Sigmoid colon (tissue), 7 donors: Measurements from ENCODE around the gene RNASEH2B. TPM values are rescaled to one million over a fixed set of nuclear protein-coding genes. Genes with fewer than 3 reads are reported as not detected.

Experiments used
- DNase-seq: peaks from one replicate; pipeline ENCODE4 v3.0.0-alpha.2; 2019
- H3K27ac ChIP-seq, 4 donors: fragments of 200-600 bp; sonication (generic); one replicate each; pipeline ENCODE4 v1.5.1; 2016 to 2019; ENCODE audit warnings: mild to moderate bottlenecking in 1 of 4
- H3K27me3 ChIP-seq, 3 donors: fragments of 200-600 bp; sonication (generic); one replicate each; pipeline ENCODE4 v1.5.1; 2019; ENCODE audit warnings: mild to moderate bottlenecking in 1 of 3
- H3K36me3 ChIP-seq, 4 donors: fragments of 200-600 bp; sonication (generic); one replicate each; pipeline ENCODE4 v1.5.1; 2016 to 2019
- H3K4me1 ChIP-seq, 4 donors: fragments of 200-600 bp; sonication (generic); one replicate each; pipeline ENCODE4 v1.5.1; 2017 to 2019
- H3K4me3 ChIP-seq, 4 donors: fragments of 200-600 bp; sonication (generic); one replicate each; pipeline ENCODE4 v1.5.1; 2017 to 2019; ENCODE audit warnings: mild to moderate bottlenecking in 2 of 4, moderate library complexity in 1 of 4
- H3K9me3 ChIP-seq, 4 donors: fragments of 200-600 bp in 3 of 4; sonication (generic) in 3 of 4; one replicate each; pipeline versions ENCODE4 v1.5.1 to v1.6.1; 2013 to 2019
- CTCF ChIP-seq, 4 experiments: fragments of 450-650 bp in 3 of 4; fragments of 200-600 bp in 1 of 4; IDR thresholded peaks; one replicate each; pipeline ENCODE4 v1.5.1; 2016 to 2019; ENCODE audit warnings: antibody characterized with exemption in 4 of 4, mild to moderate bottlenecking in 3 of 4, moderate library complexity in 2 of 4
- EP300 ChIP-seq, 4 donors: sonication (generic); formaldehyde crosslinking; IDR thresholded peaks; one replicate each; pipeline ENCODE4 v1.6.1; 2017; ENCODE audit warnings: antibody characterized with exemption in 4 of 4
- POLR2A ChIP-seq, 2 donors: fragments of 450-650 bp; IDR thresholded peaks; one replicate each; pipeline ENCODE4 v1.6.1; 2016; ENCODE audit warnings: antibody characterized with exemption in 2 of 2, mild to moderate bottlenecking in 2 of 2, moderate library complexity in 2 of 2
- POLR2AphosphoS5 ChIP-seq, 4 donors: sonication (generic); formaldehyde crosslinking; IDR thresholded peaks; one replicate each; pipeline ENCODE4 v1.6.1; 2017; ENCODE audit warnings: antibody characterized with exemption in 4 of 4
- WGBS, 2 donors: extraction: QIAGEN DNeasy Blood & Tissue Kit; methylation state at CpG; one replicate each; pipeline ENCODE4 v1.1.7; 2013; 5-methylcytosine and 5-hydroxymethylcytosine counted together
- intact Hi-C: fragments of 100-400 bp; cut with DNase I; formaldehyde crosslinking; loops from one replicate; pipeline ENCODE4 v1.15.1; 2023
- polyA plus RNA-seq, 3 donors: library from polyadenylated mRNA; stranded (reverse); fragments of 200-250 nt; gene quantifications; one replicate each; pipeline ENCODE4 v1.2.3, GENCODE V29; 2013
- total RNA-seq, 4 donors: library from RNA; depleted of rRNA; stranded (reverse); fragments of >200 nt; gene quantifications; one replicate each; pipeline ENCODE4 v1.1.0, GENCODE V29; 2016
- donor health status: healthy with polysubstance abuse.
- donor health status: Bipolar disorder and iron deficiency.
- donor health status: healthy.

Gene RNASEH2B
- total and polyA plus RNA-seq, 7 donors: 32.6 to 108 (median 41.1) TPM

- no peaks in the 10 kb centered on the region for H3K27me3 ChIP-seq
- intact Hi-C loops: no loop called here
- WGBS, 2 donors: 87 to 94% methylated on average over 1 of the region's 1 CpG
Observed at GRCh38 chr13:50921706-50922105, 12.1 kb downstream of the RNASEH2B start.

GRCh38 chr13:50923272-50923671 is 13.7 kb downstream of the RNASEH2B start:
- Histone ChIP-seq H3K4me1 (peaks cover 0 to 24% (median 17%) of the 10 kb centered on the region in 4 donors), H3K27ac (no peak overlapping the region), H3K36me3 (no peaks in the 10 kb centered on the region), H3K4me3 (no peak overlapping the region), H3K9me3 (peaks cover 5 to 9% (median 7%) of the 10 kb centered on the region in 4 donors), H3K27me3 (no peaks in the 10 kb centered on the region)
- no peak for DNase-seq
- WGBS, 2 donors: 88 to 95% methylated on average over 1 of the region's 1 CpG
- intact Hi-C loops: no loop called here
- no peak for TF ChIP-seq POLR2A (IDR thresholded peaks at IDR 0.05)
- no peak for TF ChIP-seq POLR2AphosphoS5 (IDR thresholded peaks at IDR 0.05)
- no peak for TF ChIP-seq CTCF (IDR thresholded peaks at IDR 0.05)
- TF ChIP-seq EP300 (IDR thresholded peaks at IDR 0.05): no peak

More at GRCh38 chr13:50921706-50922105, 12.1 kb downstream of the RNASEH2B start:
- Histone ChIP-seq H3K36me3 (no peaks in the 10 kb centered on the region), H3K9me3 (peaks cover 5 to 9% (median 7%) of the 10 kb centered on the region in 4 donors), H3K4me1 (peaks cover 0 to 27% (median 25%) of the 10 kb centered on the region in 4 donors), H3K4me3 (no peak overlapping the region), H3K27ac (no peak overlapping the region)
- TF ChIP-seq CTCF (IDR thresholded peaks at IDR 0.05): no peak
- TF ChIP-seq EP300 (IDR thresholded peaks at IDR 0.05): no peak
- DNase-seq: no peak

- Histone ChIP-seq H3K4me1 (peaks cover 0 to 20% (median 11%) of the 10 kb centered on the region in 4 donors), H3K27me3 (no peaks in the 10 kb centered on the region), H3K27ac (no peak overlapping the region), H3K36me3 (no peaks in the 10 kb centered on the region), H3K4me3 (no peak overlapping the region), H3K9me3 (peaks cover 5 to 9% (median 7%) of the 10 kb centered on the region in 4 donors)
- TF ChIP-seq EP300 (IDR thresholded peaks at IDR 0.05): no peak
- no peak for TF ChIP-seq POLR2AphosphoS5 (IDR thresholded peaks at IDR 0.05)
- no peak for TF ChIP-seq POLR2A (IDR thresholded peaks at IDR 0.05)
- TF ChIP-seq CTCF (IDR thresholded peaks at IDR 0.05): no peak
- intact Hi-C loops: no loop called here
- DNase-seq: no peak
Observed at GRCh38 chr13:50924025-50924424, 14.4 kb downstream of the RNASEH2B start.

GRCh38 chr13:50927701-50928100 is 18.1 kb downstream of the RNASEH2B start:
- no peak for DNase-seq
- Histone ChIP-seq H3K27me3 (no peaks in the 10 kb centered on the region), H3K27ac (no peak overlapping the region), H3K4me3 (no peak overlapping the region), H3K9me3 (peaks cover 4 to 7% (median 5%) of the 10 kb centered on the region in 4 donors), H3K4me1 (peaks cover 0 to 11% (median 5%) of the 10 kb centered on the region in 4 donors), H3K36me3 (peaks cover 0 to 14% (median 0%) of the 10 kb centered on the region in 4 donors)
- WGBS, 2 donors: 80 to 90% methylated on average over 2 of the region's 2 CpGs
- intact Hi-C loops: no loop called here
- TF ChIP-seq POLR2A (IDR thresholded peaks at IDR 0.05): no peak
- TF ChIP-seq CTCF (IDR thresholded peaks at IDR 0.05): no peak
- no peak for TF ChIP-seq EP300 (IDR thresholded peaks at IDR 0.05)
- TF ChIP-seq POLR2AphosphoS5 (IDR thresholded peaks at IDR 0.05): no peak

- WGBS, 2 donors: 70 to 79% methylated on average over 2 of the region's 2 CpGs
Observed at GRCh38 chr13:50928102-50928501, 18.5 kb downstream of the RNASEH2B start.

More at GRCh38 chr13:50928102-50928501, 18.5 kb downstream of the RNASEH2B start:
- Histone ChIP-seq H3K9me3 (peaks cover under 1 to 7% (median 4%) of the 10 kb centered on the region in 4 donors), H3K4me1 (peaks cover 0 to 11% (median 5%) of the 10 kb centered on the region in 4 donors), H3K36me3 (peaks cover 0 to 18% (median 0%) of the 10 kb centered on the region in 4 donors), H3K4me3 (no peak overlapping the region), H3K27ac (no peak overlapping the region), H3K27me3 (no peaks in the 10 kb centered on the region)
- DNase-seq: no peak
- no peak for TF ChIP-seq EP300 (IDR thresholded peaks at IDR 0.05)
- TF ChIP-seq POLR2AphosphoS5 (IDR thresholded peaks at IDR 0.05): no peak
- TF ChIP-seq CTCF (IDR thresholded peaks at IDR 0.05): no peak
- no peak for TF ChIP-seq POLR2A (IDR thresholded peaks at IDR 0.05)
- intact Hi-C loops: no loop called here
